Measurements from ENCODE around the gene TNFAIP8. TPM values are rescaled to one million over a fixed set of nuclear protein-coding genes. Genes with fewer than 3 reads are reported as not detected.
A peak's percentile ranks its signal among the peaks of the same experiment; 100 is the strongest.

Gene TNFAIP8
- total and polyA plus RNA-seq, 10 of the 15 experiments (the other 5 are each of a cell fraction or from before 2014, with no cell fraction given): 124 to 324 (median 177) TPM

DNA sequence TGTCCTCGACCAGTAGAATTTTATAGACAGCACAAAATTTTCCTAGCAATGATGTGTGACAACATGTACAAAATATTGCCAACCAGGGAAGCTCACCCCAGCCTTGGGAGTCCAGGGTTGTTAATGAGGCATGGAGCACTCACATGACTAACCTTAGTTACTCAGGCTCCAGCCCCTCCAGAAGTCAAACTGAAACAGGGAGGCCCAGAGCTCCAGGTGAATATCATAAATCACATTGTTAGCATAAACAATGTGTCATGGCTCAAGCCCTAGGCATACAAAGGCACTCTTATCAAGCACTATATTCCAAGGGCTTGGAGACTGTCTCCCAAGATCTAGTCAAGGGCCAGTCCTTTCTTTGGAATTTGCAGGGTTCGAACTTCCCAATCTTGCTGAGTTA lies 44.4 kb downstream of the TNFAIP8 start (continued):
- no peak for TF ChIP-seq HSF1 (IDR thresholded peaks at IDR 0.05; ENCODE audit: low read depth, low read length)
- TF ChIP-seq CEBPZ (IDR thresholded peaks at IDR 0.05; ENCODE audit: low read depth, low read length): no peak
- no peak for TF ChIP-seq SUPT20H (IDR thresholded peaks at IDR 0.05; ENCODE audit: borderline replicate concordance, control insufficient read depth, low read depth, low read length)
- 0 out of 2 replicates have a peak, but pooled peaks have one; percentile 1 for TF ChIP-seq FOXM1 (IDR thresholded peaks at IDR 0.05; ENCODE audit: low read depth, low read length)
- TF ChIP-seq, protein P1, sequence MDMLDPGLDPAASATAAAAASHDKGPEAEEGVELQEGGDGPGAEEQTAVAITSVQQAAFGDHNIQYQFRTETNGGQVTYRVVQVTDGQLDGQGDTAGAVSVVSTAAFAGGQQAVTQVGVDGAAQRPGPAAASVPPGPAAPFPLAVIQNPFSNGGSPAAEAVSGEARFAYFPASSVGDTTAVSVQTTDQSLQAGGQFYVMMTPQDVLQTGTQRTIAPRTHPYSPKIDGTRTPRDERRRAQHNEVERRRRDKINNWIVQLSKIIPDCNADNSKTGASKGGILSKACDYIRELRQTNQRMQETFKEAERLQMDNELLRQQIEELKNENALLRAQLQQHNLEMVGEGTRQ (IDR thresholded peaks at IDR 0.05; ENCODE audit: borderline replicate concordance, low read depth, low read length): no peak

- ChIA-PET CTCF (interaction anchor here (1.1 to 6.3 kb wide), 4 partner anchors 9 to 87 kb away, joined by 3 to 80 read pairs (median 6); no protein-coding TSS in a partner anchor), POLR2A (interaction anchor here (0.8 to 1.3 kb wide), 3 partner anchors 10 to 42 kb away, joined by 3 to 4 read pairs (median 4); no protein-coding TSS in a partner anchor), SMC1A (ENCODE audit: uncharacterized antibody, unreplicated experiment) (interaction anchor here (1.0 to 26.7 kb wide), 9 partner anchors 9 to 129 kb away, joined by 3 to 583 read pairs (median 4); no protein-coding TSS in a partner anchor), RAD21 (ENCODE audit: unreplicated experiment) (interaction anchor here (1.2 to 5.1 kb wide), 4 partner anchors 9 to 66 kb away, joined by 3 to 22 read pairs (median 7); no protein-coding TSS in a partner anchor)
- no peak overlapping the region for H2AFZ ChIP-seq (ENCODE audit: control insufficient read depth, low read depth, low read length)
- no peak for ATAC-seq
- in situ Hi-C loops (cut with MboI) (no loop called here), intact Hi-C loops (cut with micrococcal nuclease; ENCODE audit: unreplicated experiment) (no loop called here)
- H3K27me3 ChIP-seq (replicated peaks in 1 of 2; ENCODE audit: control insufficient read depth in 2 of 2, insufficient read depth in 2 of 2, low read length in 1 of 2): no peaks in the 10 kb centered on the region
- H3K4me3 ChIP-seq: no peak overlapping the region
- BruUV-seq (replicated peaks): no TSS peak
- H3K79me2 ChIP-seq (ENCODE audit: control insufficient read depth, insufficient read depth, low read length): peaks cover 5% of the 10 kb centered on the region
- TF ChIP-seq HSF1 (IDR thresholded peaks at IDR 0.05; ENCODE audit: low read depth, low read length) (no peak), IKZF1 (conservative IDR thresholded peaks at IDR 0.05) (no peak), PAX8 (IDR thresholded peaks at IDR 0.05) (no peak), EGR1 (IDR thresholded peaks at IDR 0.05; ENCODE audit: borderline replicate concordance in 1 of 2, low read depth in 2 of 2, low read length in 2 of 2) (no peak), KLF5 (IDR thresholded peaks at IDR 0.05; ENCODE audit: partially characterized antibody) (no peak), MYC (IDR thresholded peaks at IDR 0.05; ENCODE audit: insufficient read depth, insufficient read length, insufficient replicate concordance, low read length, severe bottlenecking) (no peak), SREBF1 (IDR thresholded peaks at IDR 0.05; ENCODE audit: low read length) (no peak), TARDBP (IDR thresholded peaks at IDR 0.05; ENCODE audit: borderline replicate concordance) (no peak), NFXL1 (IDR thresholded peaks at IDR 0.05; ENCODE audit: borderline replicate concordance) (no peak)
- TF ChIP-seq, protein P1 (IDR thresholded peaks at IDR 0.05; ENCODE audit: borderline replicate concordance, low read depth, low read length): no peak
- 89% methylated on average over 1 of the region's 1 CpG for WGBS (ENCODE audit: insufficient coverage, insufficient replicate concordance, low lambda C conversion rate, missing lambda C conversion rate)
- H3K9me3 ChIP-seq (replicated peaks; ENCODE audit: control insufficient read depth, insufficient read depth, low read length): no peaks in the 10 kb centered on the region
- FAIRE-seq: no peak
- no peaks in the 10 kb centered on the region for H4K20me1 ChIP-seq (ENCODE audit: control insufficient read depth, insufficient read depth)
- H3K27ac ChIP-seq (ENCODE audit: control insufficient read depth, insufficient read depth): no peak overlapping the region
- no peak overlapping the region for H3K4me2 ChIP-seq (ENCODE audit: control insufficient read depth, insufficient read depth)
- H3K9ac ChIP-seq (ENCODE audit: control insufficient read depth, insufficient read depth, low read length): no peak overlapping the region
- H3K36me3 ChIP-seq (ENCODE audit: control insufficient read depth in 2 of 2, insufficient read depth in 2 of 2, low read length in 1 of 2): no peaks in the 10 kb centered on the region
- H3K4me1 ChIP-seq (ENCODE audit: control insufficient read depth, insufficient read depth, low read length): peaks cover 33% of the 10 kb centered on the region
- no peak for DNase-seq (ENCODE audit: low read depth, low spot score)
Measured at GRCh38 chr5:119402081-119402480, 46.3 kb downstream of the TNFAIP8 start.

Data from GM12878 (cell line).